IMR-90 (cell line): ENCODE measurements around the gene MYH11. TPM values are rescaled to one million over a fixed set of nuclear protein-coding genes. Genes with fewer than 3 reads are reported as not detected.
A peak's percentile ranks its signal among the peaks of the same experiment; 100 is the strongest.

Source experiments
- ATAC-seq: fragments of 200-7000 bp; cut with Tn5 transposase; 2 replicates; pipeline ENCODE4 v1.9.1; 2020; ENCODE audit warnings: low read depth, mild to moderate bottlenecking, moderate library complexity
- BruUV-seq: library from RNA; stranded (reverse); fragments of 400-500 nt; replicated peaks from 2 replicates; lab custom pipeline; 2021; lab: Mats Ljungman, UMichigan
- CTCF ChIA-PET: fragments of 300-600 bp; formaldehyde crosslinking; extraction: SDS; loops from one replicate; lab custom pipeline; 2021; ENCODE audit warnings: antibody characterized with exemption; lab: Yijun Ruan, JAX
- POLR2A ChIA-PET: fragments of 300-600 bp; sonication (Branson Sonifier 250); formaldehyde crosslinking; loops from one replicate; lab custom pipeline; 2022; ENCODE audit warnings: antibody characterized with exemption; ENCODE audit not compliant: unreplicated experiment; lab: Charles Lee
- DNase-seq: peaks from one replicate; pipeline ENCODE4 v3.0.0; 2013
- H2AFZ ChIP-seq: replicated peaks from 2 replicates; pipeline ENCODE3; 2013; ENCODE audit warnings: low read length, mild to moderate bottlenecking; ENCODE audit not compliant: poor library complexity
- H2AK5ac ChIP-seq: 2 replicates; pipeline ENCODE4 v1.6.1; 2013; ENCODE audit warnings: low read depth, low read length, inconsistent platforms
- H2AK9ac ChIP-seq: replicated peaks from 2 replicates; pipeline ENCODE3; 2013; ENCODE audit warnings: mild to moderate bottlenecking, low read depth, low read length, moderate library complexity; ENCODE audit not compliant: poor library complexity
- H2BK120ac ChIP-seq: 2 replicates; pipeline ENCODE4 v1.6.1; 2013; ENCODE audit warnings: low read depth, low read length, inconsistent platforms
- H2BK15ac ChIP-seq: 3 replicates; pipeline ENCODE4 v1.6.1; 2013; ENCODE audit warnings: low read depth, low read length, inconsistent platforms
- H2BK20ac ChIP-seq: 2 replicates; pipeline ENCODE4 v1.6.1; 2013; ENCODE audit warnings: low read depth, mild to moderate bottlenecking, inconsistent platforms, low read length, moderate library complexity
- H2BK5ac ChIP-seq: 2 replicates; pipeline ENCODE4 v1.6.1; 2013; ENCODE audit warnings: mild to moderate bottlenecking, low read depth, low read length, inconsistent platforms; ENCODE audit not compliant: poor library complexity, severe bottlenecking
- H3K14ac ChIP-seq: replicated peaks from 2 replicates; pipeline ENCODE4 v1.6.1; 2013; ENCODE audit warnings: low read depth, low read length, inconsistent platforms
- H3K18ac ChIP-seq: 2 replicates; pipeline ENCODE4 v1.6.1; 2013; ENCODE audit warnings: low read depth, low read length, control low read depth
- H3K23ac ChIP-seq: 2 replicates; pipeline ENCODE4 v1.6.1; 2013; ENCODE audit warnings: low read depth, low read length, inconsistent platforms
- H3K27ac ChIP-seq: 2 replicates; pipeline ENCODE4 v1.5.1; 2013; ENCODE audit warnings: mild to moderate bottlenecking, control low read depth, low read length; ENCODE audit not compliant: insufficient read depth
- H3K27me3 ChIP-seq: 2 replicates; pipeline ENCODE4 v1.6.1; 2013; ENCODE audit warnings: low read length; ENCODE audit not compliant: control insufficient read depth, insufficient read depth
- H3K36me3 ChIP-seq: 2 replicates; pipeline ENCODE4 v1.6.1; 2013; ENCODE audit warnings: low read length, mixed read lengths; ENCODE audit not compliant: control insufficient read depth, insufficient read depth
- H3K4ac ChIP-seq: 2 replicates; pipeline ENCODE4 v1.6.1; 2013; ENCODE audit warnings: low read depth, low read length, inconsistent platforms
- H3K4me1 ChIP-seq: 2 replicates; pipeline ENCODE4 v1.6.1; 2013; ENCODE audit warnings: low read length, mixed read lengths; ENCODE audit not compliant: control insufficient read depth, insufficient read depth
- H3K4me2 ChIP-seq: 2 replicates; pipeline ENCODE4 v1.6.1; 2013; ENCODE audit warnings: low read depth, mild to moderate bottlenecking, control low read depth, low read length, moderate library complexity
- H3K4me3 ChIP-seq: 2 replicates; pipeline ENCODE4 v1.5.1; 2013; ENCODE audit warnings: low read depth, mild to moderate bottlenecking, control low read depth, low read length, moderate library complexity; ENCODE audit not compliant: insufficient read depth
- H3K56ac ChIP-seq: 2 replicates; pipeline ENCODE4 v1.6.1; 2013; ENCODE audit warnings: low read length, inconsistent platforms; ENCODE audit not compliant: insufficient read depth; ENCODE audit errors: extremely low read depth
- H3K79me1 ChIP-seq, 2 experiments: 2 replicates each; pipeline ENCODE4 v1.6.1; 2013; ENCODE audit warnings: low read length in 2 of 2, inconsistent platforms in 1 of 2, low read depth in 1 of 2
- H3K9ac ChIP-seq: 2 replicates; pipeline ENCODE4 v1.6.1; 2013; ENCODE audit warnings: low read depth, low read length, control low read depth
- H3K9me1 ChIP-seq: 2 replicates; pipeline ENCODE4 v1.6.1; 2013; ENCODE audit warnings: low read length, inconsistent platforms; ENCODE audit not compliant: insufficient read depth
- H3K9me3 ChIP-seq: 2 replicates; pipeline ENCODE4 v1.6.1; 2013; ENCODE audit warnings: low read length; ENCODE audit not compliant: control insufficient read depth, insufficient read depth
- H4K20me1 ChIP-seq: 2 replicates; pipeline ENCODE4 v1.6.1; 2013; ENCODE audit warnings: low read length, inconsistent platforms; ENCODE audit not compliant: insufficient read depth
- H4K5ac ChIP-seq: 2 replicates; pipeline ENCODE4 v1.6.1; 2013; ENCODE audit warnings: mild to moderate bottlenecking, low read depth, low read length, control low read depth
- H4K8ac ChIP-seq, 2 experiments: 2 replicates each; pipeline ENCODE4 v1.6.1; 2013; ENCODE audit warnings: low read depth in 2 of 2, low read length in 2 of 2, control low read depth in 1 of 2, inconsistent platforms in 1 of 2
- H4K91ac ChIP-seq: 2 replicates; pipeline ENCODE4 v1.6.1; 2013; ENCODE audit warnings: low read depth, low read length, inconsistent platforms; ENCODE audit not compliant: insufficient read depth
- BHLHE40 ChIP-seq: fragments of 150-350 bp; IDR thresholded peaks from 2 replicates; pipeline ENCODE4 v1.6.1; 2016; ENCODE audit warnings: mild to moderate bottlenecking, low read depth, low read length
- CHD1 ChIP-seq: IDR thresholded peaks from 2 replicates; pipeline ENCODE4 v1.6.1; 2012; ENCODE audit warnings: low read depth, low read length, improper control_type of control experiment
- CTCF ChIP-seq: conservative IDR thresholded peaks from 2 replicates; pipeline ENCODE4 v1.5.1; 2012; ENCODE audit warnings: mild to moderate bottlenecking, low read depth, low read length, improper control_type of control experiment
- ELK1 ChIP-seq: fragments of 150-350 bp; IDR thresholded peaks from 2 replicates; pipeline ENCODE4 v1.6.1; 2016; ENCODE audit warnings: low read depth, mild to moderate bottlenecking, low read length, moderate library complexity, borderline replicate concordance
- FOS ChIP-seq: fragments of 150-350 bp; IDR thresholded peaks from 2 replicates; pipeline ENCODE4 v1.6.1; 2016; ENCODE audit warnings: low read depth, low read length
- MAFK ChIP-seq: IDR thresholded peaks from 2 replicates; pipeline ENCODE4 v1.6.1; 2012; ENCODE audit warnings: low read depth, low read length, improper control_type of control experiment
- MAZ ChIP-seq: IDR thresholded peaks from 2 replicates; pipeline ENCODE4 v1.6.1; 2012; ENCODE audit warnings: low read depth, mild to moderate bottlenecking, low read length, improper control_type of control experiment, moderate library complexity, borderline replicate concordance
- MXI1 ChIP-seq: IDR thresholded peaks from 2 replicates; pipeline ENCODE4 v1.6.1; 2012; ENCODE audit warnings: low read depth, mild to moderate bottlenecking, low read length, moderate library complexity, borderline replicate concordance
- POLR2A ChIP-seq: IDR thresholded peaks from 2 replicates; pipeline ENCODE4 v1.6.1; 2012; ENCODE audit warnings: mild to moderate bottlenecking, low read depth, low read length
- RCOR1 ChIP-seq: IDR thresholded peaks from 2 replicates; pipeline ENCODE4 v1.6.1; 2012; ENCODE audit warnings: mild to moderate bottlenecking, low read length, improper control_type of control experiment; ENCODE audit not compliant: insufficient replicate concordance
- RFX5 ChIP-seq: IDR thresholded peaks from 2 replicates; pipeline ENCODE4 v1.8.0; 2012; ENCODE audit warnings: low read depth, mild to moderate bottlenecking, low read length, moderate library complexity
- USF2 ChIP-seq: fragments of 150-350 bp; IDR thresholded peaks from 2 replicates; pipeline ENCODE4 v1.6.1; 2017; ENCODE audit warnings: mild to moderate bottlenecking, antibody characterized with exemption, low read length, low read depth
- WGBS, 2 experiments: methylation state at CpG; one replicate each; pipeline versions ENCODE4 v1.1.5 to v1.1.7; 2013; ENCODE audit warnings: missing lambda C conversion rate in 2 of 2; ENCODE audit not compliant: insufficient read length in 1 of 2; ENCODE audit errors: extremely low coverage in 2 of 2; 5-methylcytosine and 5-hydroxymethylcytosine counted together
- dilution Hi-C: fragments of 300-500 bp; cut with HindIII; formaldehyde crosslinking; loops from one replicate; pipeline ENCODE4 v1.14.3; 2018; ENCODE audit warnings: low sequenced_read_pairs; ENCODE audit not compliant: unreplicated experiment
- in situ Hi-C: fragments of 300-500 bp; cut with MboI; formaldehyde crosslinking; loops from 3 replicates; pipeline ENCODE4 v1.14.3; 2019; ENCODE audit warnings: low sequenced_read_pairs, inconsistent platforms, mixed read lengths
- intact Hi-C: fragments of 100-400 bp; cut with micrococcal nuclease; formaldehyde crosslinking; loops from 2 replicates; pipeline ENCODE4 v1.10.0; 2022
- polyA plus RNA-seq, 3 experiments: library from polyadenylated mRNA; depleted of rRNA; stranded (reverse); fragments of >200 nt; gene quantifications; 2 replicates each; pipeline ENCODE4 v1.2.3, GENCODE V29; 2012; ENCODE audit warnings: low replicate concordance in 1 of 3
- total RNA-seq: library from RNA; depleted of rRNA; stranded (reverse); fragments of >200 nt; gene quantifications from 2 replicates; pipeline ENCODE4 v1.2.3, GENCODE V29; 2012

MYH11 gene
- total and polyA plus RNA-seq, 2 of the 4 experiments (the other 2 are of a cell fraction) = under 0.01 to 0.12 TPM

- CTCF ChIA-PET = interaction anchor here (0.6 kb wide), 2 partner anchors 27 to 275 kb away, joined by 6 to 9 read pairs; no protein-coding TSS in a partner anchor
- no peaks in the 10 kb centered on the region for H3K9me1 ChIP-seq
- no TSS peak for BruUV-seq
- in situ Hi-C loops (no loop called here), intact Hi-C loops (no loop called here), dilution Hi-C loops (no loop called here)
- H3K4me2 ChIP-seq = no peak overlapping the region
- no peaks in the 10 kb centered on the region for H3K36me3 ChIP-seq
- no peak overlapping the region for H2AK5ac ChIP-seq
- no peak overlapping the region for H2BK120ac ChIP-seq
- no peak overlapping the region for H2BK20ac ChIP-seq
- TF ChIP-seq ELK1 (no peak), MXI1 (no peak), CTCF (no peak), BHLHE40 (no peak), POLR2A (no peak), CHD1 (no peak), FOS (0 out of 2 replicates have a peak, but pooled peaks have one; percentile 5), MAZ (no peak), MAFK (peak; percentile 42; the same call in 1 of the 2 replicates), RCOR1 (no peak), RFX5 (no peak), USF2 (no peak)
- H4K91ac ChIP-seq = no peak overlapping the region
- H3K9me3 ChIP-seq = no peaks in the 10 kb centered on the region
- 0 out of 2 replicates have a peak, but pooled peaks cover 2% of the 10 kb centered on the region for H3K4me1 ChIP-seq
- no peak overlapping the region for H3K9ac ChIP-seq
- no peak overlapping the region for H3K4me3 ChIP-seq
- H3K23ac ChIP-seq = no peak overlapping the region
- no peak overlapping the region for H2BK5ac ChIP-seq
- no peak overlapping the region for H3K14ac ChIP-seq
- no peak overlapping the region for H3K4ac ChIP-seq
- ATAC-seq = peak; percentile 77
- peaks cover 2% of the 10 kb centered on the region for H3K27me3 ChIP-seq
- H4K20me1 ChIP-seq = no peaks in the 10 kb centered on the region
- H3K79me1 ChIP-seq = no peaks in the 10 kb centered on the region
- POLR2A ChIA-PET = interaction anchor here (0.6 kb wide), 1 partner anchor 9 kb away, joined by 6 read pairs; no protein-coding TSS in a partner anchor
- H4K8ac ChIP-seq = no peak overlapping the region
- H2AK9ac ChIP-seq = no peak overlapping the region
- no peak overlapping the region for H3K56ac ChIP-seq
- WGBS, 2 experiments = 87% methylated on average over 4 of the region's 10 CpGs; no CpG with 5 or more reads in 1 of the 2 experiments
- H3K27ac ChIP-seq = no peak overlapping the region
- peak; percentile 69 for DNase-seq
- no peak overlapping the region for H2AFZ ChIP-seq
- H2BK15ac ChIP-seq = no peak overlapping the region
- no peak overlapping the region for H4K5ac ChIP-seq
- H3K18ac ChIP-seq = no peak overlapping the region
Observed at GRCh38 chr16:15843635-15844279, 13.1 kb downstream of the MYH11 start.
